ENCODE data around the gene MARK2. TPM values are rescaled to one million over a fixed set of nuclear protein-coding genes. Genes with fewer than 3 reads are reported as not detected.

Gene MARK2
- polyA plus RNA-seq, 1 donor (not counting 4 experiments of a cell fraction or from before 2014, with no cell fraction given): 20.8 TPM

DNA sequence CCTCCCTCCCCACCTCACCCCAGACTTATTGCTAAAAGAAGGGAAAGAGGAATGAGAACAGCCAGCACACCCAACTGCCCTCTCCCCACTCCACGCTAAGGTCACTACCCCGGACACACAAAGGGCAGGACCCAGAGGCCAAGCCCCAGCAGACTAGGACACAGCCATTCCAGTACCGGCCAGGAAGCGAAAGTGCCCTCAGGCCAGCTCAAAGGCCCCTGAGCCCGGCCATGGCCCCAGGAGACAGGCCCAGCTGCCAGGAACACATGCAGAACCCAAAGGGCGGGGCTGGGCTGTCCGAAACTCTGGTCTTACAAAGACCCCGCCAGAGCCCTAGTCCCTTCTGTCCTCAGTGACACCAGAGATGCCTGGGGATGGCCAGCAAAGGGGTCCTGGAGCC is 72.5 kb downstream of the MARK2 start:
- no peak for FAIRE-seq
- no peaks in the 10 kb centered on the region for H3K9me1 ChIP-seq (ENCODE audit: control insufficient read depth, extremely low read depth, insufficient read depth, low read length)
- peaks cover 7% of the 10 kb centered on the region for H3K27me3 ChIP-seq (ENCODE audit: control insufficient read depth, extremely low read depth, insufficient read depth, low read length)
- H3K79me2 ChIP-seq (ENCODE audit: control insufficient read depth, insufficient read depth, low read length): no peaks in the 10 kb centered on the region
- H3K4me2 ChIP-seq (ENCODE audit: control insufficient read depth, extremely low read depth, insufficient read depth, low read depth, low read length): no peak overlapping the region
- no peak overlapping the region for H2AFZ ChIP-seq (ENCODE audit: control insufficient read depth, low read length)
- no peak overlapping the region for H3K27ac ChIP-seq (ENCODE audit: control insufficient read depth, insufficient read depth, low read length)
- H4K20me1 ChIP-seq (ENCODE audit: control insufficient read depth, extremely low read depth, insufficient read depth, low read length): peaks cover 3% of the 10 kb centered on the region
- dilution Hi-C loops (cut with MboI; ENCODE audit: extremely low pct_ligation_motif_present, low sequenced_read_pairs): no loop called here
- DNase-seq (ENCODE audit: low read depth, low spot score): no peak
- peaks cover 3 to 23% of the 10 kb centered on the region in 2 experiments for H3K36me3 ChIP-seq (ENCODE audit: control insufficient read depth in 2 of 2, extremely low read depth in 1 of 2, insufficient read depth in 2 of 2, low read length in 2 of 2)
- TF ChIP-seq EZH2 (IDR thresholded peaks at IDR 0.05; ENCODE audit: low read length): no peak
- no peak for TF ChIP-seq CTCF (optimal IDR thresholded peaks at IDR 0.05 in 1 of 3, IDR thresholded peaks at IDR 0.05 in 1 of 3, conservative IDR thresholded peaks at IDR 0.05 in 1 of 3; ENCODE audit: extremely low read depth in 1 of 3, insufficient read depth in 2 of 3, low read length in 3 of 3)
- no peaks in the 10 kb centered on the region for H3K4me1 ChIP-seq (ENCODE audit: control insufficient read depth, extremely low read depth, insufficient read depth, low read length)
- no peaks in the 10 kb centered on the region for H3K9me3 ChIP-seq (ENCODE audit: control insufficient read depth, low read depth, low read length)
- H3K9ac ChIP-seq (ENCODE audit: control insufficient read depth, extremely low read depth, insufficient read depth, low read length): no peak overlapping the region
- no peak overlapping the region for H3K4me3 ChIP-seq (ENCODE audit: control insufficient read depth in 2 of 3, extremely low read depth in 1 of 3, insufficient read depth in 2 of 3, low read depth in 1 of 3, low read length in 3 of 3)

GRCh38 chr11:63911876-63912275 is 73.0 kb downstream of the MARK2 start:
- TF ChIP-seq CTCF (optimal IDR thresholded peaks at IDR 0.05 in 1 of 3, IDR thresholded peaks at IDR 0.05 in 1 of 3, conservative IDR thresholded peaks at IDR 0.05 in 1 of 3; ENCODE audit: extremely low read depth in 1 of 3, insufficient read depth in 2 of 3, low read length in 3 of 3): no peak
- no peak for TF ChIP-seq EZH2 (IDR thresholded peaks at IDR 0.05; ENCODE audit: low read length)

More at GRCh38 chr11:63911876-63912275, 73.0 kb downstream of the MARK2 start:
- H3K9me3 ChIP-seq (ENCODE audit: control insufficient read depth, low read depth, low read length): no peaks in the 10 kb centered on the region
- H3K27ac ChIP-seq (ENCODE audit: control insufficient read depth, insufficient read depth, low read length): no peak overlapping the region
- no peaks in the 10 kb centered on the region for H3K4me1 ChIP-seq (ENCODE audit: control insufficient read depth, extremely low read depth, insufficient read depth, low read length)
- dilution Hi-C loops (cut with MboI; ENCODE audit: extremely low pct_ligation_motif_present, low sequenced_read_pairs): no loop called here
- H3K4me3 ChIP-seq (ENCODE audit: control insufficient read depth in 2 of 3, extremely low read depth in 1 of 3, insufficient read depth in 2 of 3, low read depth in 1 of 3, low read length in 3 of 3): no peak overlapping the region
- no peaks in the 10 kb centered on the region for H3K9me1 ChIP-seq (ENCODE audit: control insufficient read depth, extremely low read depth, insufficient read depth, low read length)
- peaks cover 3 to 21% of the 10 kb centered on the region in 2 experiments for H3K36me3 ChIP-seq (ENCODE audit: control insufficient read depth in 2 of 2, extremely low read depth in 1 of 2, insufficient read depth in 2 of 2, low read length in 2 of 2)
- no peak overlapping the region for H3K9ac ChIP-seq (ENCODE audit: control insufficient read depth, extremely low read depth, insufficient read depth, low read length)
- H2AFZ ChIP-seq (ENCODE audit: control insufficient read depth, low read length): no peak overlapping the region
- no peak overlapping the region for H3K4me2 ChIP-seq (ENCODE audit: control insufficient read depth, extremely low read depth, insufficient read depth, low read depth, low read length)
- peaks cover 9% of the 10 kb centered on the region for H3K27me3 ChIP-seq (ENCODE audit: control insufficient read depth, extremely low read depth, insufficient read depth, low read length)
- H4K20me1 ChIP-seq (ENCODE audit: control insufficient read depth, extremely low read depth, insufficient read depth, low read length): peaks cover 2% of the 10 kb centered on the region
- FAIRE-seq (no peak), DNase-seq (ENCODE audit: low read depth, low spot score) (no peak)
- no peaks in the 10 kb centered on the region for H3K79me2 ChIP-seq (ENCODE audit: control insufficient read depth, insufficient read depth, low read length)

Data from keratinocyte (primary cell).